ENCODE measurements around the gene CHDH.

Gene CHDH

GRCh38 chr3:53799338-53799865 is 46.8 kb downstream of the CHDH start:
- H3K9me3 ChIP-seq: no peaks in the 10 kb centered on the region

GRCh38 chr3:53798144-53798543 is 48.1 kb downstream of the CHDH start:
- Histone ChIP-seq H3K27me3 (peaks cover 36% of the 10 kb centered on the region), H3K9me3 (no peaks in the 10 kb centered on the region), H3K4me1 (ENCODE audit: control insufficient read depth in 1 of 2, insufficient read depth in 1 of 2, low read depth in 1 of 2, low read length in 1 of 2) (no peaks in the 10 kb centered on the region), H3K36me3 (no peaks in the 10 kb centered on the region), H3K4me3 (ENCODE audit: low read depth in 1 of 2, low read length in 1 of 2) (no peak overlapping the region), H3K27ac (no peak overlapping the region)
- TF ChIP-seq CTCF (IDR thresholded peaks at IDR 0.05): no peak

More at GRCh38 chr3:53799338-53799865, 46.8 kb downstream of the CHDH start:
- no peak overlapping the region for H3K4me3 ChIP-seq (ENCODE audit: low read depth in 1 of 2, low read length in 1 of 2)
- TF ChIP-seq CTCF (IDR thresholded peaks at IDR 0.05): no peak
- no peak overlapping the region for H3K27ac ChIP-seq
- H3K4me1 ChIP-seq (ENCODE audit: control insufficient read depth in 1 of 2, insufficient read depth in 1 of 2, low read depth in 1 of 2, low read length in 1 of 2): no peaks in the 10 kb centered on the region
- no peaks in the 10 kb centered on the region for H3K36me3 ChIP-seq
- peaks cover 36% of the 10 kb centered on the region for H3K27me3 ChIP-seq

- H3K4me1 ChIP-seq (ENCODE audit: control insufficient read depth in 1 of 2, insufficient read depth in 1 of 2, low read depth in 1 of 2, low read length in 1 of 2): no peaks in the 10 kb centered on the region
- no peak overlapping the region for H3K4me3 ChIP-seq (ENCODE audit: low read depth in 1 of 2, low read length in 1 of 2)
- H3K9me3 ChIP-seq: no peaks in the 10 kb centered on the region
- H3K27me3 ChIP-seq: peaks cover 36% of the 10 kb centered on the region
- H3K36me3 ChIP-seq: no peaks in the 10 kb centered on the region
- H3K27ac ChIP-seq: no peak overlapping the region
- no peak for TF ChIP-seq CTCF (IDR thresholded peaks at IDR 0.05)
These were observed 50.2 kb downstream of the CHDH start for GRCh38 chr3:53795789-53796560.

- Histone ChIP-seq H3K4me3 (ENCODE audit: low read depth in 1 of 2, low read length in 1 of 2) (no peak overlapping the region), H3K9me3 (no peaks in the 10 kb centered on the region), H3K27me3 (peaks cover 39% of the 10 kb centered on the region), H3K36me3 (no peaks in the 10 kb centered on the region), H3K27ac (no peak overlapping the region), H3K4me1 (ENCODE audit: control insufficient read depth in 1 of 2, insufficient read depth in 1 of 2, low read depth in 1 of 2, low read length in 1 of 2) (no peaks in the 10 kb centered on the region)
- TF ChIP-seq CTCF (IDR thresholded peaks at IDR 0.05): no peak
These were observed 51.0 kb downstream of the CHDH start for GRCh38 chr3:53795176-53795575.

GRCh38 chr3:53794597-53794996 is 51.6 kb downstream of the CHDH start:
- no peaks in the 10 kb centered on the region for H3K36me3 ChIP-seq
- peaks cover 41% of the 10 kb centered on the region for H3K27me3 ChIP-seq
- no peaks in the 10 kb centered on the region for H3K4me1 ChIP-seq (ENCODE audit: control insufficient read depth in 1 of 2, insufficient read depth in 1 of 2, low read depth in 1 of 2, low read length in 1 of 2)
- H3K27ac ChIP-seq: no peak overlapping the region
- H3K4me3 ChIP-seq (ENCODE audit: low read depth in 1 of 2, low read length in 1 of 2): no peak overlapping the region
- no peak for TF ChIP-seq CTCF (IDR thresholded peaks at IDR 0.05)
- no peaks in the 10 kb centered on the region for H3K9me3 ChIP-seq

Measured in neutrophil (primary cell).